ENCODE measurements around the gene USP13.

Gene USP13

GRCh38 chr3:179791793-179792192, 139.0 kb downstream of the USP13 start:
- no peak for FAIRE-seq
- no peak for DNase-seq (ENCODE audit: low spot score)

GRCh38 chr3:179794355-179794754, 141.5 kb downstream of the USP13 start:
- DNase-seq (ENCODE audit: low spot score) = no peak
- no peak for FAIRE-seq

DNA sequence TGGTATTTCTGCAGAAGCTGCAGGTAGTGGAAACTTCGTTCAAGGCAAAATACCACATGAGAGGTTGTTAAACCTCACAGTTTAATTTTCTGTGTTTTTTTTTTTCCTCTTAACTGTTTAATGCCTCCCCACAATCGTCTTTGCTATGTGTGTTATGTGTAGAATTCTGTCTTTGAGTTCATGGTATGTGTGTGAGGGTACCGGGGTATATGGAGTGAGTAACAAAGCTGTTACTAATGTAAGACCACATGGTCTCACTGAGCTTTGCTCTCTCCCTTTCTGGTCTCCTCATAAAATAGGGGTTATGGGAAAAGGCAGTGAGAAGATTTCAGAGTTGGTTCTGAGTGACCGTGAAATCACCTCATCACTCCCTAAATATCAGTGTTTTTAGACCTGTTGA, 143.6 kb downstream of the USP13 start:
- FAIRE-seq (no peak), DNase-seq (ENCODE audit: low spot score) (no peak)

- DNase-seq (ENCODE audit: low spot score) (no peak), FAIRE-seq (no peak)
Observed at GRCh38 chr3:179797192-179797591, 144.4 kb downstream of the USP13 start.

DNA sequence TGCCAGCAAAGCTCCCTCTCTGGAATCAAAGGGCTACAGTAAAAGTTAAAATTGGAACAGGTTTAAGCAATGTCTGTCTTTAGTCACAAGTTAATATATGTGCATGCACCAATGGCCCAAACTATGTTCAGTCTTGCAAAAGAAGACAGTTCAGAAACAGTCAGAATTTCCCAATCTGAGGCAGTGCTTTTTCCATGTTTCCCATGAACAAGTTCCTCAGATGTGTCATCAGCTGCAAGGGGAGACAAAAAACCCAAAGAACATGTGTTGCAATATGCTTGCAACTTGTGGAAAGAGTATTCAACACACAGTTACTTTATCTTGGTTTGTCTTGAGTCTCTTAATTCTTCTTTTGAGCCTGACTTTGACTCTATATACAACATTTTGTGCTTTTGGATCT, 148.4 kb downstream of the USP13 start:
- no peak for DNase-seq (ENCODE audit: low spot score)
- no peak for FAIRE-seq

GRCh38 chr3:179801856-179802255, 149.0 kb downstream of the USP13 start:
- DNase-seq (ENCODE audit: low spot score) (no peak), FAIRE-seq (no peak)

DNA sequence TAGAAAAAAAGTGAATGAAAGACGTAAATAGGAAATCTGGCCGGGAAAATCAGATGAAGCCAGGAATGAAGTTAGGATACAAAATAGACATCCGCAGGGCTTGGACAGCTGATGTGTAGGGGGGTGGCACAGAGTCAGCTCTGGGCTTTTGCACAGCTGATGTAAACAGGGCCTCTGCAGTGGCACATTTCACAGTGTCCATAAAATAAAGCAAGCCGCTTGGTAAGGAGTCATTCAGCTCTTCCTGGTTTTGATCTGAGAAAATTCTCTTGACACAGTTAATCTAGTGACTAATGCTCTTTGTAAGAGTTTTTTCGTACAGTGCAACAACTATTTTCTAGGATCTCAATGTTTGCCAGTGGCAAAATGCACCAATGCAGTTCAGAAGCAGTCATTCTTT, 153.3 kb downstream of the USP13 start:
- FAIRE-seq = no peak

DNA sequence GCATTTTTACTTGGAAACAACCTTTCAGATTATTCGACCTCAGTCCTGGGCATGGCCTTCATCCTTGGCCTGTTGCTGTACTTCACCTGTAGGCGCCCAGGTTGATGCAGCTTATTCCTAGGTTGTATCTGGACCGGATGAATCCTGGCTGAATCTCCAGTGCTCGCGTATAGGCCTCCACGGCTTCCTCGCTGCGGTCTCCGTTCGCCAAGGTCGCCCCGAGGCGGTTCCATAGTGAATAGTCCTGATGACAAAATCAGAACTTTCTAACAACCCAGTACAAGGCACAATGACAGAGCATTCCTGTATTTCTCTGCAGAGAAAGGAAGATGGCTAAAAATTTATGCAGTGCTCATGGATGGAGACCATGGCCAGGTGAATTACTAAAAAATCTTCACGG, 154.7 kb downstream of the USP13 start:
- FAIRE-seq (no peak), DNase-seq (ENCODE audit: low spot score) (no peak)

More for the DNA sequence above, 153.3 kb downstream of the USP13 start:
- no peak for DNase-seq (ENCODE audit: low spot score)

DNA sequence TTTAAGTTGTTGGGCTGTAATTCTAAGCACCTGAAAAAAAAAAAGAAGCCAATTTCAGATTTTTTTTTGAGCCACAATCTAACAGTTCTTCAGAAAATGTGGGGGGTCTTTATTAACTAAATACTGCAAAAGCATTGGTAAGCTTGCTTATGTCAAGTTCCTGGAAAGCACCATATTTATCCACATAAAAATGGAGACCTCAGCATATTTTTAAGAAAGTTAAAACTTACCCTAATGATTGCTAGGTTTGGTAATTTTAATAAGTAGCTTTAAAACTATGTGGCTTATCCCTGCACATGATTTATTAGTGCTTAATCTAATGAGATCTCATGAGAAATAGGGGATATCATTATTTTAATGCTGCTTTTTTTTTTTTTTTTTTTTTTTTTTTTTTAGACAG, 156.8 kb downstream of the USP13 start:
- no peak for DNase-seq (ENCODE audit: low spot score)
- no peak for FAIRE-seq

- FAIRE-seq = peak; percentile 75
Observed at GRCh38 chr3:179811321-179812095, 158.7 kb downstream of the USP13 start.

DNA sequence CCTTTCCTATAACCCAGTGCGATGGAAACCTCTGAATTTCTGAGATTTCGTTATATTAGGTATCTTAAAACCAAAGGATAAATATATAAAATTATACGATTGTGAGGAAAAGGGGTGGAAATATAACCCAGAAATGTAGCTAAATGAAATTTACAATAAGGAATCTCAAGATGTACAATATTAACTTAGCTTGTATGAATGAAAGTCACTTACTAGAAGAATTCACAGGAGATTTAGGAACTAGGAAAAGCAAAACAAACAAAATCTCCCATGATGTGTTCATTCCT, 159.2 kb downstream of the USP13 start:
- FAIRE-seq = no peak

More at GRCh38 chr3:179811321-179812095, 158.7 kb downstream of the USP13 start:
- DNase-seq (ENCODE audit: low spot score) = peak; percentile 62

GRCh38 chr3:179819379-179819778, 166.5 kb downstream of the USP13 start:
- DNase-seq (ENCODE audit: low spot score) (no peak), FAIRE-seq (no peak)

More for the DNA sequence above, 159.2 kb downstream of the USP13 start:
- DNase-seq (ENCODE audit: low spot score) = no peak

- FAIRE-seq (no peak), DNase-seq (ENCODE audit: low spot score) (no peak)
Observed at GRCh38 chr3:179822296-179822695, 169.5 kb downstream of the USP13 start.

- no peak for DNase-seq (ENCODE audit: low spot score)
- no peak for FAIRE-seq
Observed at GRCh38 chr3:179825527-179826246, 172.8 kb downstream of the USP13 start.

- DNase-seq (ENCODE audit: low spot score) (no peak), FAIRE-seq (no peak)
Observed at GRCh38 chr3:179826247-179826637, 173.4 kb downstream of the USP13 start.

DNA sequence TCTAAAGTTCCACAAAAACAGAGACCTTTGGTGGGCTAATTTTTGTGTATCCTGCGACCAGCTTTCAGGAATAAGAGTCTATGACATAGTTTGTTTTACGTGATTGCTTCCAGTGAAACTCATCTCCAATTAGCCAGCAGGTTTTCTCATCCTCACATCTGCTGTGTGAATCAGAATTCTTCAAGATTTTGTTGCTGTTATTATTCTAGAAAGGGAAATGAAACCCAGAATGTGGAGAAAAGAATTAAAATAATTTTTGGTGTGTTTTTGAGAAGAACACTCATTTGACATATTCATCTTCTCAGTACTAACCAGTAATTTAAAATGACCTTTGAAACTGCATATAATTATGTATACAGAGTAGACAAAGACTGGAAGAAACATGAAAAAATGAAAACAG, 175.9 kb downstream of the USP13 start:
- DNase-seq (ENCODE audit: low spot score) (no peak), FAIRE-seq (no peak)

DNA sequence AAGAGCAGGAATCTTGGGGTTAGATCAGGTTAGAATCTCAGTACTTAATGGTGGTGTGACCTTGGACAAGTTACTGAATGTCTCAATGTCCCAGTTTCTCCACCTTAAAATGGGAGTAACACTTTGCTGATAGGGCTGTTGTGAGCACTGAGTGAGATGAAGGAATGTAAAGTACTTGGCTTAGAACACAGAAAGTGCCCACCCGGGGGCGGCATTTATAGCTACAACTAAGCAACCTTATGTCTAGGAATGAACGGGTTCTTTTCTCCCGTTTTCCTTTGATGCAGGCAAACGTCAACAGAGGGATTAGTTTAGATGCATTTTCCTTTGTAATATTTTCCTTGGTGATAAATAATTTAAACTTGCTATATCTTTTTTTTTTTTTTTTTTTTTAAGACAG, 176.6 kb downstream of the USP13 start:
- no peak for FAIRE-seq
- no peak for DNase-seq (ENCODE audit: low spot score)

DNA sequence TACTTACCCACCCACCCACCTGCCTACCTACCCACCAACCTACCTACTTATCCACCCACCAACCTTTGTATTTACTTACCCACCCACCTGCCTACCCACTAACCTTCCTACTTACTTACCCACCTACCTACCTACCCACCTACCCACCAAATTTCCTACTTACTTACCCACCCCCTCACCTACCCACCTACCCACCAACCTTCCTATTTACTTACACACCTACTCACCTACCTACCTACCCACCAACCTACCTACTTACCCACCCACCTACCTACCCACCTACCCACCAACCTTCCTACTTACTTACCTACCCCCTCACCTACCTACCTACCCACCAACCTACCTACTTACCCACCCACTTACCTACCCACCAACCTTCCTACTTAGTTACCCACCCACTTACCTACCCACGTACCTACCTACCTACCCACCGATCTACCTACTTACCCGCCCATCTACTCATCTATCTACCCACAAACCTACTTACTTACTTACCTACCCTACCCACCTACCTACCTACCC, 179.6 kb downstream of the USP13 start:
- FAIRE-seq (no peak), DNase-seq (ENCODE audit: low spot score) (no peak)

GRCh38 chr3:179833294-179833693, 180.5 kb downstream of the USP13 start:
- FAIRE-seq = no peak

GRCh38 chr3:179837374-179837773, 184.5 kb downstream of the USP13 start:
- no peak for DNase-seq (ENCODE audit: low spot score)
- FAIRE-seq = no peak

More at GRCh38 chr3:179833294-179833693, 180.5 kb downstream of the USP13 start:
- no peak for DNase-seq (ENCODE audit: low spot score)
